NCI-H2107 treated with DMSO at 0.1 percent for 48 hours (cell line): ENCODE data around the gene COPS3.

Experiments
- DNase-seq: peaks from one replicate; lab custom pipeline; 2025; ENCODE audit not compliant: unreplicated experiment; lab: John Stamatoyannopoulos, UW

Gene COPS3

DNA sequence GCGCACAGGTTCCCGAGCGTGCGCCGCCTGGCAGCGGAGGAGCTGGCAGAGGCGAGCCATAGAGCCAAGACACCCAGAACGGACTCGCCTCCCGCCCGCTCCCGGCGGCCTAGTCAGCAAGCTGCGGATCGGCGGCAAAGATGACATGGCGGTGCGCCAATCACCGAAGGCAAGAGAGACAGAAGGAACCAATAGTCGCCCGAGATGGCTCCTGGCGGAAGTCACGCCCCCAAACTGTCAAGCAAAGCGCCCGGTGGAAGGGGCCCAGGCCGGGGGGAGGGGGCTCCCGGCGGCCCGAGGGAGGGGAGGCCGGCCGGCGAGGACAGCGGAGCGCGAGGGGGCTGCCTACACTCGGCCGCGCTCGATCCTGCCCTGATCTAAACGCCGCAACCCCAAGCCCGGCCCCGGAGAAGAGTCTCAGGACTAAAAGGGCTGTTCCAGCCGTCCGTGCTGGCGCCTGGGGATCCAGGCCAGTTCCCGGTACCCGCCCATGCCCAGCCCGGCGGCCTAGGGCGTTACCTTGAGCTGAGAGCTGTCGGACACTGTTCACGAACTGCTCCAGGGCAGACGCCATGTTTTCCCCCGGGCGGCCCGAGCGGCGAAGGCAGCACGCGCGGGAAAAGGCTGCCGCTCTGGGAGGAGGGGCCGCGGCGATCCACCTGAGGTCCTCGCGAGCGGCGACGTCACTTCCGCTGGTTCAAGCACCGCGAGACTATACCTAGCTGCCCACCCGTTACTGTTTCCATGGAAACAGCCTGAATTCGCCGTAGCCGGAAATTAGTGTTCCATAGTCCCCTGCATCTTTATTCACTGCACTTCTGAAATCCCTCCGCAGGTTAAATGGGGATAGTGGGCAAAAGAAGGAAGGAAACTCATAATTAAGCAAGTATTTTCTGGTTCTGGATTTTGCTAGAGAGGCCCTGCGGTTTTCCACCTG is at the start of gene COPS3:
COPS3 (minus strand) TSS at position 634 of the 937 bp plus-strand sequence; CDS start at position 574, 60 bp downstream.
- peak; percentile 70 for DNase-seq

DNA sequence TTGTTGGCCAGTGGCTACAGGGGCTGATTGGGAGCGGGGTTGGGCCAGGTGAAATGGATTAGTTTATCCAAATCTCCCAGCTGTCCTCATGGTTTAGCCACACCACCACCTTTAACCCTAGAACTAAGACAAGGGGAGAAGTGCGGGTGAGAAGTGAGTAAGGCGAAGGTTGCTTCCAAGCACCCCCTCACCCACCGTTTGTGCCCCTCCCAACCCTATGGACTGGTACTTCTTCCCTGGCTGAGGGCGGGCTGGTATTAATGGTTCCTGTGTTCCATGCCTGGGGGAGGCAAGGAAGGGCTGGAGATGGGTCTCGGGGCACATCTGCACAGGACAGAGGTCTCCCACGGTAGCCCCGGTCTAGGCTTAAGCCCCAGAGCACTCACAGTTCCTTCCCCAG is 47.2 kb upstream of the COPS3 start:
- no peak for DNase-seq

DNA sequence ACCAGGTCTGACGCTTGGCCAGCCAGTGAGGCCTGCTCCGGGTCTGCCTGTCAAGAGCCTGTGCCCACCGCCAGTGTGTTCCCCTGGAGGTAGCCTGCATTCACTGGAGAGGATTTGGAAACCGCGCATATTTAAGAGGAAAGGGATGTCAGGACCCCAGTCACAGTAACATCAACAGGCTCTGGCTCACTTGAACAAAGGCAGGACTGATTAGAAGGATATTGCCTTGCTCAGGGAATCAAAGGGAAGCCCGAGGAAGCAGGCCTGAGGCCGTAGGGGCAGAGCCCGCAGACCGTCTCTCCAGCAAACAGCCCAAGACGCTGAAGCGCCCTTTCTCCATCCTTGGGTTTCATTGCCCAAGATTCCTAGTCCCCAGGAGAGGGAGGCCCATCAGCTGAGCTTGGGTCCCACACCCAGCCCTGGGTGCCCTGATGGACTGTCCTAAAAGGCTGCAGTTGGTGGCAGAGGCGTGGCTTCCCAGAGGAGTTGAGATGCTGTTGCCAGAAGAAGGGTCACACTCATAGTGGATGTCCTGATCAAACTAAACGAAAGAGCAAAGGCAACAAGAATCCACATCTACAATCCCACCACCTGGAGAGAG is 45.3 kb upstream of the COPS3 start:
- no peak for DNase-seq

DNA sequence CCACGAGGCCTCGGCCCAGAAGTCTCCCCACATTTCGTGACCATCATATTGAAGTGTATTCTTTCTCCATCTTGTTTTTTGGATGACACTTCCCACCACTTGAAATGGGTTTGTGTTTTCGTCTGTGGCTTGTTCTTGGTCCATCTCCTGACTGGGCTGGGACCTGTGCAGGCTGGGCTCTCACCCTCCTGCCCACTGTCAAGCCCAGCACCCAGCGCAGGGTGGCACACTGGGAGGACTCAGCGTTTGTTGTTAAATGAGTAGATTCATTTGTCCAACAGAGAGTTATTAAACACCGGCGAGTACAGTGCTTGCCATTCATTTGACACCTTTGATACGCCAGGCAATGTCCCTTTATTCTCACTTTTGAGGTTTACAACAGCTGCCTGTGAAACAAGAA is 44.8 kb upstream of the COPS3 start:
- no peak for DNase-seq

DNA sequence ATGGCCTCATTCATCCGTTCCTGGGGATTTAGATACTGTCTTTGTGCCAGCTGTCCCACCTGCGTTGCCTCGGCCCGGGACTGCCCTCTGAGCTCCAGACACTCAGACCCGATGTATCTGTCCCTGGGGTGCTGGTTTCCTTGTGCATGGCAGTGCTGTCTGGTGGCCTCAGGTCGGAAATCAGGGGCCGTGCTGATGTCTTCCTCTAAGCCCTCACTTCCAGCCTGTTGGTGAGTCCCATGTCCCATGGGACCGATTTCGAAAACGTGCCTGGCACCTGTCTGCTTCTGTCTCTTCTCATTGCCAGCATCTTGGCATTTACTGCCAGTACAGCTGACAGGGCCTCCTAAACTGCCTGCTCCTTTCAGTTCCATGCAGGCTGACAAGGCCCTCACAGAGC is 44.2 kb upstream of the COPS3 start:
- DNase-seq, result no peak

DNA sequence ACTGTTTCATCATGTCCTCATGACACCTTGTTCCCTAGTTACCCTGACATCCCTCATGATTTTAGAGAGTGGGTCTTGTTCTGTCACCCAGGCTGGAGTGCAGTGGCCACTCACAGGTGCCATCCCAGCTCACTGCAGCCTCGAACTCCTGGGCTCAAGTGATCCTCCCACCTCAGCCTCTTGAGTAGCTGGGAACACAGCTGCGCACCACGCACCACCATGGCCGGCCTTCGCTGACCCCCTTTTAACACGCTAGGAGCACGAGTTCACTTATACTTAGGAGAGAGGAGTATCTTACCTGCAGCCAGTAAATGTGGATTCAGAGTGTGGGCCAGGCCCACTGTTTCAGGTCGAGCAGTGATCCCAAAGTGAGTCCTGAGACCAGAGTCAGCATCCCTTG is 43.6 kb upstream of the COPS3 start:
- no peak for DNase-seq

DNA sequence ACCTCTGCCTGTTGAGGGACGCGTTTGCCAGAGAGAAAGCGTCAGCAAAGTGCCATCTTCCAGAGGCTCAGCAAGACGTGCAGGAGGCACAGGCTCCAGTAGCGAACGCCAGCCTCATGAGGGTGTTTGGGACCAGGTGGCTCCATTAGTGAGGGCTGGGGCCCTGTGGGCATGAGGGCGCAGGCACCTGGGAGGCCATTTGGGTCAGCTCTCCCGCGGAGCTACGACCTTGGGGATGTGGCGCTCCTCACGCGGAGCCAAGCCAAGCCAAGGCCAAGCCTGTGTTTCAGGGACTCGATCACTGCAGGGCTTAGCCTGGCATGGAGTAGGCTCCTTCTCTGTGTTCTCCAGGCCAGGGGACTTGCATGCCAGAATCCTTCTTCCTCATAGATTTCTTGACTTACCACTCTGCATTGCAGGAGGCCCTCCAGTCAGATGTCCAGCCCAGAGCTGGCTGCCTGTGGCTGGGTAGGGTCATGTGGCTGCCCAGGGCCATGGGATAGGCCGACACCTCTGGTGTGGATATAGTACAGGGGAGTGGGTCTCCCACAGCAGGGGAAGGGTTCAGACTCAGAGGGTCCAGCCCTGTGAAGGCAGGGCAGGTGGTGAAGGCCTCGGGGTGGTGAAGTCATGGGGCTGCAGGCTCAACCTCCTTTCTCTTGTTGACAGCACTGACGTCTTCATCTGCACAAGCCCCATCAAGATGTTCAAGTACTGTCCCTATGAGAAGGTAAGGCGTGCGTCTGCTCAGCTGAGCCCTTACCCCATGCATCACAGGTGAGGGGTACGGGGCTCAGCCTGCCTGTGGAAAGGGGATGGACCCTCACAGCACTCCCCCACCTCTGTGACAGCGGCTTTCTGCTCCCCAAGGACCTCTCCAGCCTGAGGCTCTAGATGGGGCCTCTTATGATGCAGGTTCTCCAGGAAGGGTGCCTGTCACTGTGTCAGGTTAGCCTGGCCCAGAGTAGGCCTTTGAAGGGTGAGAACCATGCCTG is 41.8 kb upstream of the COPS3 start:
- no peak for DNase-seq

DNA sequence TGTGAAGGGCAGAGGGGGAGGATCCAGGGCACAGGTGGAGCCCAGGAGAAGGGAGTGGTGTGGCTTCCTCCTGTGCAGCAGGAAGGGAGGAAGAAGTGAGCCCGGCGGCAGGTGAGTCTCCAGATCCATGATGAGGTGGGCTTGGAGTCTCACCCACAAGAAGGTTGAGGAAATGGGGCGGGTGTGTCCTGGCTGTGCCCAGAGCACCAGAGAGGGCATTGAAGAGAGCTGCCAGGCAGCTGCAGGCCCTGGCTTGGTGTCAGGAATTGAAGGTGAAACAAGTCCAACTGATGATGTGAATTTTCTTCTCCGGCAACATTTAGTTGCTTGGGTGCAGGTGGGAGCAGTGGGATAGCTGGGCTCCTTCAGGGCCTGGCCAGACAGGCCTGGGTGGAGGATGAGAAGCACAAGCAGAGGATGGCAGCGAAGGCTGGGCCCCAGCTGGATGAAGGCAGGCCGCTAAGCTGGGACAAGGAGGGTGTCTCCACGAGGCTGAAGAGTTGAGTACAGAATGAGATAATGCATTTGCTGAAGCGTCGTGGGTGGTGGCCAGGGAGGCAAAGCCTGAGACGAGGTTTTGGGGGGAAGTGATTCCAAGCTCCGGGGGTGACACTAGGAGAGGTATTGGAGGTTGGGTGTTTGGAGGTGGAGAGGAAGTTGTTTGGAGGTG is 40.4 kb upstream of the COPS3 start:
- DNase-seq, result no peak

DNA sequence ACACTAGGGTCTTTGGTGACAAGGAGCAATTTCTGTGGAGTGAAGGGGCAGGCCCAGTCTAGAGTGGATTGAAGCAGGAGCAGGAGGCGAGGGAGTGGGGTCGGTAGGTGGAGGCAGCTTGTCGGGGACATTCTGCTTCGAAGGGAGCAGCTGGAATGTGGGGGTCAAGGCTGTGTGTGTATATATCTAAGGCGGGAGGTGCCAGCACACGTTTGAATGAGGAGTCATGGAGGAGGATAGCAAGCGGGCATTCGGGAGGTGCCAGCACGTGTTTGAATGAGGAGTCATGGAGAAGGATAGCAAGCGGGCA is 39.8 kb upstream of the COPS3 start:
- no peak for DNase-seq

DNA sequence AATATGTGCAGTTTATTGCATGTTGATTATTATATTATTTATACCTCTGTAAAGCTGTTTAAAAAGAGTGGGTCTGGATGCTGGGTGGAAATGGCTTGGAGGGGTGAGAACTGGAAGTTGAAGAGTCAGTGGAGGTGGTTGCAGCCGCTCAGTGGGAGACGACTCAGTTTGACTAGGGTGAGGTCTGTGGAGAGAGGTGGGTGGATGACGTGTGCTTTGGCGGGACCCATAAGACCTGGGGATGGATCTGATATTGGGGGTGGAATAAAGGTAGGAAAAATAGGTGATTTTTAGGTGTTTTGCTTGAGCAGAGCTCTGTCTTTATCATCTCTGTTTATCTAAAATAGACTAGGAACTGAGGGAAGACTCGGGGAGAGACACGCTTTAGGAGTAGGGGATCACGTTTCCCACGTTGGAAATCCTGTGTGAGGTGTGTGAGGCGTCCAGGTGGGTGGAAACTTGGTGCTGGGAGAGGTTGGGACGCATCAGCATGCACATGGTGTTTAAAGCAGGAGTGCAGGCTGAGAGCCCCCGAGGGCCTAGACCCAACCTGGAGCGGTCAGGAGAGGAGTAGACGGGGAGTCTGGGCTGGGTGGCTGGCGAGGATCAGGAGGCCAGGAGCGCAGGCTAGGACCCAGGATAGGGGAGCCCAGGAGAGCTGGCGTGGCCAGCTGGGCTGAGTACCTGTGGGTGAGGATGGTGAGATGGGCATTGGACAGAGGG is 39.3 kb upstream of the COPS3 start:
- no peak for DNase-seq

DNA sequence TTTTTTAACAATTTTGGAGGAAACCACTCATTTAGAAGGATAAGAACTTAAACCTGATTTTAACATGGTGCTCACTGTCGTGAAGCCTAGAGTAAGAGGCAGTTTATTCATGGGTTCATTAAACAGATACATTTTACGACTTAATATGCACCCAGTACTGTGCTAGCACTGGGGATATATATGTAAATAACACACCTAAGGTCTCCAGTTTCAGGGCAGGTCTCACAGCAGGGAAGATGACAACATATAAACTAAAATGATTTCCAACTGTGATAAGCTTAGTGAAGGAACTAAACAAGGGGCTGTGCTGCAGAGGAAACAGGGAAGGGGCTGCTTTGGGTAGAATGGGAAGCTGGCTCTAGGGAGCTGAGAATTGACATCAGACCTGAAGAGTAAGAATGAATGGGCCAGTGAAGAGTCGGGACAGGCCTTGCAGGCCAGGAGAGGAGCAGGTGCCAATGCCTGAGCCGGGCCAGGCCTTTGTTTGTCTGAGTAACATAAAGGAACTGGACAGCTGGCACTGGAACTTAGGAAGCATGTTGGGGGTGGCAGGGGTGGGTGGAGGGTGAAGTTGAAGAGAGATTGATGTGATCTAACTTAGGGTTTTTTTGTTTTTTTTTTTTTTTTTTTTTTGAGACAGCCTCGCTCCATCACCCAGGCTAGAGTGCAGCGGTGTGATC is 34.2 kb upstream of the COPS3 start:
- DNase-seq, result peak; percentile 24

DNA sequence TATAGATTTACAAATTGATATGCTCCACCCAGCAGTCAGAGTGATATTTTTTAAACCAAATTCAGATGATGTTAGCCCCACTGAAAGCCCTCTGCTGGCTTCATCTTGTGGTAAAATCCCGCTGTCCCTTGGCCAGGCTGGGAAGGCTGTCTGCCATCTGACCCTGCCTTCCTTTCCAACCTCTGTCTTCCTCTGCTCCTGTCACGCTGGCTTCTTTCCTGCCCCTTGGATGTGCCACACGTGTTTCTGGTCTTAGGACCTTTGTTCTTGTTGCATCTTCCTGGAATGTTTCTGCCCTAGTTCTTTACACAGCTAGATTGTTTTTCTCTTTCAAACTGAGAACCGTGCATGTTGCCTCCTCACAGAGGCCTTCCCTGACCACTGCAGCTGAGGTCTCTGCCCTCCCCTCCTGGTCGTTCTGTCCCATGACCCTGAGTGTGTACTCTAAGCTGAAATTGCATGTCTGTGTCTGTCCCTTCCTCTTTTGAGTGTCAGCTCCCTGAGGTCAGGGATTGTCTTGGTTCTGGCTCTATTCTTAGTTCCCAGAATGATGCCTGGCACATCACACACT is 33.5 kb upstream of the COPS3 start:
- no peak for DNase-seq

DNA sequence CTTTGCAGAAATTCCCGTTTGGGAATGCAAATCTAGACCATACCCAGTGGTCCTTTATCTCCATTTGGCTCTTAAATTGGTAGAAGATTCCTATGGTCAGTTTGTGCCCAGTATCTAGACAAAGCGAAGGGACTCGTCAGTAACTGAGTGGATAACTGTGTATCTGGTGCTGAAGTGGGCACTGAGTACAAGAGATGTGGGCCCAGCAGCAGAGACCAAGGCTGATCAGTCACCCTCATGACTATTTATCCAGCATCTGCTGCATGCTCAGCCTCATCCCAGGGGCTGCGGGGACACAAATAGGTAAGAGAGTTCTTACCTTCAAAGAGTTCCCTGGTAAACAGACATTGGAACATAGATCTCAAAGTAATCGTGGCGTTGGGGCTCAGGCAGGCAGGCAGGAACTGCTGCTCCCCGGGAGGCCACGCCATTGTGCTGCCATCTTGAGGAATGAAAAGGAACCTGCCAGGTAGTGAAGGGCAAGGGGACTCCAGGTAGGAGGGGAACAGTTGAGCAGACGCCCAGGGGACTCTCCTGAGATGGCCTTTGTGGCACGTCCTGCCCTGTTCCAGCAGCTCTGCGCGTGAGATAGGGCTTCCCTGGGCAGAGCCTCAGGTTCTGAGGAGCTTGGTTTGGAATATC is 32.4 kb upstream of the COPS3 start:
- no peak for DNase-seq

DNA sequence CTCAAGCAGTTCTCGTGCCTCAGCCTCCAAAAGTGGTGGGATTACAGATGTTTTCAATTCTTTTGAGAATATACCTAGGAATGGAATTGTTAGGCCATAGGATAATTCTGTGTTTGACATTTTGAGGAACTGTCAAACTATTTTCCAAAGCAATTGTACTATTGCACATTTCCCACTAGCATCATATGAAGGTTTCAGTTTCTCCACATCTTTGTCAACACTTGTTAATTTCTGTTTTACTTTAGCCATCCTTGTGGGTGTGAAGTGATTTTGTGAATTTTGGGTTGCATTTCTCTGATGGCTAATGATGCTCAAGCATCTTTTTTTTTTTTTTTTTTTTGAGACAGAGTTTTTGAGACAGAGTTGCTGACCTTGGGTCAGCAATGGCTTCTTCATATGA is 28.3 kb upstream of the COPS3 start:
- no peak for DNase-seq

DNA sequence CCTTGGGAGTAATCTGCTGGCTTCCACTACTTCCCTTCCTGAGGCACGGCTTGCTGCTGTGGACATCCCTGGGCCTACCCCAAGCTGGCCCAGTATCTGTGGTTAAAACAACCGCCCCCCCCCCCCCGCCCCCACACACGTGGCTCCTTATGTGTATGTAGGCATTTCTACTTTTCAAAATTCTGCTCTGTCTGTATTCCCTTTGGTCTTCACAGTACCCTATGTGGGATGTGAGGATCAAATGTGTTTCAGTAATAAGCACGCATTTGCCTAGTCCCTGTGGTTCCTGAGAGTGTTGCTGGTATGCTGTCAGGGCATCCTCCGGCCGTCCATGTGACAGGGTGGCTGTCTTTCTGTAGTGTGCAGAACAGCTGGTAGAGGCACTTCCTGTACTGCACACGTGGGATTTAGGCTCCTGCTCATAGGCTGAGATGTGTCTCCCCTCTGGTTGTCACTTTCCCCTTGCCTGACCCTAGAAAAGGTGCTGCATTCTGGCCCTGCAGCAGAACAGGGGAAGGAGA is 24.3 kb upstream of the COPS3 start:
- no peak for DNase-seq

DNA sequence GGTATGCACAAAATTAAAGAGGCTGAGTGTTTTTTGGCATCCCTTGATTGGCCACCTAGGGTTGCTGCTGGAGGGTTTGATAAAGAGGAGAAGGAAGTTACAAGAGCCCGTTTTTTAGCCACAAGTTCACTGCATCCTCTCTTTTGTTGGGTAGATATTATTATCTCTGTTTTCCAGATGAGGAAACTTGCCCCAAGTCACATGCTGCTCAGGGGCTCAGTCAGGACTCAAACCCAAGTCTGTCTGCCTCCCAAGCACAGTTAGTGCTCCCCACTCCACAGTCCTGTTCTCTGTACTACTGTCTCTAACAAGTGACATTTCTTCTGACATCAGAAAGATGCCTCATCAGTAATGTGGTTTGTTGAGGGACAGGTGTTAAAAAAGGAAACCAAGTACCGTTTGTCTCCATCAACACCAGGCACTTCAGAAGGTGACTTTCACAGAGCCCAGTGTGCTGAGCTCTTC is 23.5 kb upstream of the COPS3 start:
- DNase-seq, result no peak

DNA sequence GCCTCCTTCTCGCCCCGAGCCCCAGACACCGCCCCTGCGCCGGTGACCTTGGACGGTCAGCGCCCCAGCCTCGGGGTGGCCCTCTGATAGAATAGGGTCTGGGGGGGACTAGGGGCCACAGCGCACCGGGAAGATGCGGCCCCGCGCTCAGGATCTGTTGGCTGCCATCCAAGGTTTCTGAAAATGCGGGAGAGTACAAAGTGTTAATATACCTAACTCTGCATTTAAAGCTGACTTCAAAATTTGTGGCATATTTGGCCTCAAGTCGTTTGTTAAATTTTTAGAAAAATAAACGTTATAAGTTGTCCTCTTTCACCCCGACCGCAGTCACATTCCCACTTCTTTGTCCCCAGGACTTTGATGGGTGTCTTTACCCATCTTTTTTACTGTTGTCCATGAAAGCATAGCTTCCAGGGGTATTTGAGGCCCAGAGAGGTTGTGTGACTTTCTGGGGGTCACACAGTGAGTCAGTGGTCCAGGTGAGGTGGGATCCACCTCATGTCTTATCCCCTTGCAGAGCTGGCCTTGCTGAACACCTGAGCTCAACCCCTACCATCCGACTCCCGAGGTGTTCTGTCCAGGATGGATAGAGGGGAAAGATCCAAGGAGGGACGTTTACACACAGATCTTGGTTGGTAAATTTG is 22.9 kb upstream of the COPS3 start:
- no peak for DNase-seq
